A673 (cell line): ENCODE measurements around the gene IMMP2L.

Source experiments
- EZH2 ChIP-seq: fragments of 200-600 bp; sonication (generic); IDR thresholded peaks from 2 replicates; pipeline ENCODE4 v1.6.1; 2017; ENCODE audit warnings: borderline replicate concordance, low read depth, mild to moderate bottlenecking, mixed read lengths, antibody characterized with exemption, low read length; ENCODE audit not compliant: poor library complexity, severe bottlenecking
- TF ChIP-seq, protein P1 (sequence below): fragments of 300-800, 200-600 bp; sonication (generic); conservative IDR thresholded peaks from 2 replicates; pipeline ENCODE4 v1.5.1; 2017; ENCODE audit warnings: low read depth, mild to moderate bottlenecking, antibody characterized with exemption, low read length, moderate library complexity, mixed read lengths

DNA sequence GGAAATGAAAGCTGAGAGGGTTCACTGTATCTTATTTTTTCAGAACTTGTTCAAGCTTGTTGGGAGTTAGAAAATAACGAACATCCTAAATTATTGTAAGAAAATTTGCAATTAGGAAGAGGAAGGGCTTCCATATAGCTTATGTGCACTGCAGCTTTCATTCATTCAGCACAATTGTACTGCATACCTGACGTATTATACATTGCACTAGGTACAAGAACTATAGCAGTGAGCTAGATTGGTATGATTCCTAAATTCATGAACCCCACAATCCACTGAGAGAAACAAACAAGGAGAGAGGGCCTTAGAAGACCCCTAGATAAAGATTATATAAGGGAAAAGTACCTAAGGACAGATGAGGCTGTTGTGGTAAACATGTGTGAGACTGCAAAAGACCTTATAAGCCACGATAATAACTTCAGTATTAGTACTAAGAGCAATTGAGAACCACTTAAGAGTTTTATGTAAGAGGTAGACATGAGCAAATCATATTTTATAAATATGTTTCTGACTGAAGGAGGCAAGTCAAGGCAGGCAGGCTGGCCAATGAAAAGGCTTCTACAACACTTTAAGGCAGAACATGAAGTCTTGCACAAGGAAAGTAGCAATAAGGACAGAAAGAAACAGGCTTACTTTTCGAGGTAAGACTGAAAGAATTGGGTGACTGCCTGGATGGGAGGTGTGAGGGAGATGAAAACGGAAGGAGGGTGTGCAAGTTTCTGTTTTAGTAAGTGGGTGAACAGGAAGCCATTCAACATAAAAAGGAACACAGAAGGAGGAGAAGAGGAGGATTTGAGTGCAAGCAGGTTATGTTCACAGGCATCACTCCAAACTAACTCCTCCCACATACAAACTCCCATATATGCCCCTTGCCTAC lies 549.3 kb downstream of the IMMP2L start:
- TF ChIP-seq, protein P1, sequence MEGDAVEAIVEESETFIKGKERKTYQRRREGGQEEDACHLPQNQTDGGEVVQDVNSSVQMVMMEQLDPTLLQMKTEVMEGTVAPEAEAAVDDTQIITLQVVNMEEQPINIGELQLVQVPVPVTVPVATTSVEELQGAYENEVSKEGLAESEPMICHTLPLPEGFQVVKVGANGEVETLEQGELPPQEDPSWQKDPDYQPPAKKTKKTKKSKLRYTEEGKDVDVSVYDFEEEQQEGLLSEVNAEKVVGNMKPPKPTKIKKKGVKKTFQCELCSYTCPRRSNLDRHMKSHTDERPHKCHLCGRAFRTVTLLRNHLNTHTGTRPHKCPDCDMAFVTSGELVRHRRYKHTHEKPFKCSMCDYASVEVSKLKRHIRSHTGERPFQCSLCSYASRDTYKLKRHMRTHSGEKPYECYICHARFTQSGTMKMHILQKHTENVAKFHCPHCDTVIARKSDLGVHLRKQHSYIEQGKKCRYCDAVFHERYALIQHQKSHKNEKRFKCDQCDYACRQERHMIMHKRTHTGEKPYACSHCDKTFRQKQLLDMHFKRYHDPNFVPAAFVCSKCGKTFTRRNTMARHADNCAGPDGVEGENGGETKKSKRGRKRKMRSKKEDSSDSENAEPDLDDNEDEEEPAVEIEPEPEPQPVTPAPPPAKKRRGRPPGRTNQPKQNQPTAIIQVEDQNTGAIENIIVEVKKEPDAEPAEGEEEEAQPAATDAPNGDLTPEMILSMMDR = no peak
- TF ChIP-seq EZH2 = no peak
